ENCODE results near the gene ZCWPW2.
A peak's percentile ranks its signal among the peaks of the same experiment; 100 is the strongest.

Gene ZCWPW2

DNA sequence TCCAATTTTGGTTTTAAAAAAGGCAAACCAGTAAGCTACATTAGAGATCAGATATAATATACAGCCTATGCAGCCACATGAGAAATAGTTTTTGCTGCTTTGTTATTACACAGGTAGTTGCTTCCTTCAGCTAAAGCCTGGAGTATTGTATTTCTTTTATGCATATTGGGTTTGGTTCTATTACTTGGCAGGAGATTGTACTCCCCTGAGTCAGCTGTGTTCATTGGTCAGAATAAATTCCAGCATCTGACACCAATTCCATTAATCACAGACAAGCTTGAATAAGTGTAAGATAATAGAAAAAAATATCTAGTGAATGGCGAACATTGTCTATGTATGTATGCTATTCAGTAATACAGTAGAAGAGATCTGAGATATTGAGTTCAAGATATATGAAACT is 26.1 kb upstream of the ZCWPW2 start:
- Histone ChIP-seq H3K4me3 (ENCODE audit: low read length) (no peak overlapping the region), H3F3A (ENCODE audit: control insufficient read depth, insufficient read depth) (no peaks in the 10 kb centered on the region), H4K20me1 (ENCODE audit: control insufficient read depth, insufficient read depth, low read depth, low read length) (no peaks in the 10 kb centered on the region), H3K4me1 (ENCODE audit: control insufficient read depth, low read length) (no peaks in the 10 kb centered on the region), H3K4me2 (ENCODE audit: low read length) (no peak overlapping the region), H3K9me2 (replicated peaks; ENCODE audit: control insufficient read depth, low read length) (no peaks in the 10 kb centered on the region), H3K27ac (ENCODE audit: low read depth, low read length) (no peak overlapping the region), H3K9me3 (ENCODE audit: control insufficient read depth, insufficient read depth, low read length) (no peaks in the 10 kb centered on the region), H3K36me3 (ENCODE audit: control insufficient read depth, low read length) (peaks cover 49% of the 10 kb centered on the region), H3K27me3 (ENCODE audit: control insufficient read depth, low read length) (no peaks in the 10 kb centered on the region), H3K79me2 (ENCODE audit: control insufficient read depth, low read length) (no peaks in the 10 kb centered on the region)
- TF ChIP-seq, protein P1, sequence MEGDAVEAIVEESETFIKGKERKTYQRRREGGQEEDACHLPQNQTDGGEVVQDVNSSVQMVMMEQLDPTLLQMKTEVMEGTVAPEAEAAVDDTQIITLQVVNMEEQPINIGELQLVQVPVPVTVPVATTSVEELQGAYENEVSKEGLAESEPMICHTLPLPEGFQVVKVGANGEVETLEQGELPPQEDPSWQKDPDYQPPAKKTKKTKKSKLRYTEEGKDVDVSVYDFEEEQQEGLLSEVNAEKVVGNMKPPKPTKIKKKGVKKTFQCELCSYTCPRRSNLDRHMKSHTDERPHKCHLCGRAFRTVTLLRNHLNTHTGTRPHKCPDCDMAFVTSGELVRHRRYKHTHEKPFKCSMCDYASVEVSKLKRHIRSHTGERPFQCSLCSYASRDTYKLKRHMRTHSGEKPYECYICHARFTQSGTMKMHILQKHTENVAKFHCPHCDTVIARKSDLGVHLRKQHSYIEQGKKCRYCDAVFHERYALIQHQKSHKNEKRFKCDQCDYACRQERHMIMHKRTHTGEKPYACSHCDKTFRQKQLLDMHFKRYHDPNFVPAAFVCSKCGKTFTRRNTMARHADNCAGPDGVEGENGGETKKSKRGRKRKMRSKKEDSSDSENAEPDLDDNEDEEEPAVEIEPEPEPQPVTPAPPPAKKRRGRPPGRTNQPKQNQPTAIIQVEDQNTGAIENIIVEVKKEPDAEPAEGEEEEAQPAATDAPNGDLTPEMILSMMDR (IDR thresholded peaks at IDR 0.05; ENCODE audit: low read depth, low read length, poor library complexity, severe bottlenecking): no peak
- TF ChIP-seq EZH2phosphoT487 (IDR thresholded peaks at IDR 0.05; ENCODE audit: borderline replicate concordance, low read length): no peak

DNA sequence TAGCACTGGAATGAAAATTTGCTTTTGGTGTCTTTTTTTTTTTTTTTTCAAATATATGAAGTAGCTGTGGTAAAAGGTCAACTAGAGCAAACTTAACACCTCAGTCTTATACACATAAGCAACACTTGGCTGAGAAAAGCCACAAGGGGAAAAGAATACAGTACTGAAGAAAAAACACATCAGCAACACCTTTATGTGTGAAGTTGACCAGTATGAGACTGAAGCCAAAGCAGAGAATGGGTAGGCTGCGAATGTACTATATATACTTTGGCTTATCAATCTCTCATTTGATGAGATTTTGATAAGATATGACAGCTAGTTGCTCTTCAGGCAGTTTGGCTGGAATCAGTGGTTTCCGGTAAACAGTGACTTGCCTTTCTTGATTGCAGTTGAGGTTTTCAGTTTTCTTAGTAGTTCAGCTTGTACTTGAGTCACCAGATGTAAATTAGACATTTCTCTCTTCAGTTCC is 22.0 kb upstream of the ZCWPW2 start:
- Histone ChIP-seq H3K79me2 (ENCODE audit: control insufficient read depth, low read length) (no peaks in the 10 kb centered on the region), H3K4me3 (ENCODE audit: low read length) (no peak overlapping the region), H4K20me1 (ENCODE audit: control insufficient read depth, insufficient read depth, low read depth, low read length) (no peaks in the 10 kb centered on the region), H3K9me3 (ENCODE audit: control insufficient read depth, insufficient read depth, low read length) (no peaks in the 10 kb centered on the region), H3K4me1 (ENCODE audit: control insufficient read depth, low read length) (no peaks in the 10 kb centered on the region), H3K36me3 (ENCODE audit: control insufficient read depth, low read length) (peaks cover 37% of the 10 kb centered on the region), H3F3A (ENCODE audit: control insufficient read depth, insufficient read depth) (no peaks in the 10 kb centered on the region), H3K27me3 (ENCODE audit: control insufficient read depth, low read length) (no peaks in the 10 kb centered on the region), H3K4me2 (ENCODE audit: low read length) (no peak overlapping the region), H3K27ac (ENCODE audit: low read depth, low read length) (no peak overlapping the region), H3K9me2 (replicated peaks; ENCODE audit: control insufficient read depth, low read length) (no peaks in the 10 kb centered on the region)
- TF ChIP-seq EZH2phosphoT487 (IDR thresholded peaks at IDR 0.05; ENCODE audit: borderline replicate concordance, low read length): no peak
- TF ChIP-seq, protein P1 (IDR thresholded peaks at IDR 0.05; ENCODE audit: low read depth, low read length, poor library complexity, severe bottlenecking): no peak

DNA sequence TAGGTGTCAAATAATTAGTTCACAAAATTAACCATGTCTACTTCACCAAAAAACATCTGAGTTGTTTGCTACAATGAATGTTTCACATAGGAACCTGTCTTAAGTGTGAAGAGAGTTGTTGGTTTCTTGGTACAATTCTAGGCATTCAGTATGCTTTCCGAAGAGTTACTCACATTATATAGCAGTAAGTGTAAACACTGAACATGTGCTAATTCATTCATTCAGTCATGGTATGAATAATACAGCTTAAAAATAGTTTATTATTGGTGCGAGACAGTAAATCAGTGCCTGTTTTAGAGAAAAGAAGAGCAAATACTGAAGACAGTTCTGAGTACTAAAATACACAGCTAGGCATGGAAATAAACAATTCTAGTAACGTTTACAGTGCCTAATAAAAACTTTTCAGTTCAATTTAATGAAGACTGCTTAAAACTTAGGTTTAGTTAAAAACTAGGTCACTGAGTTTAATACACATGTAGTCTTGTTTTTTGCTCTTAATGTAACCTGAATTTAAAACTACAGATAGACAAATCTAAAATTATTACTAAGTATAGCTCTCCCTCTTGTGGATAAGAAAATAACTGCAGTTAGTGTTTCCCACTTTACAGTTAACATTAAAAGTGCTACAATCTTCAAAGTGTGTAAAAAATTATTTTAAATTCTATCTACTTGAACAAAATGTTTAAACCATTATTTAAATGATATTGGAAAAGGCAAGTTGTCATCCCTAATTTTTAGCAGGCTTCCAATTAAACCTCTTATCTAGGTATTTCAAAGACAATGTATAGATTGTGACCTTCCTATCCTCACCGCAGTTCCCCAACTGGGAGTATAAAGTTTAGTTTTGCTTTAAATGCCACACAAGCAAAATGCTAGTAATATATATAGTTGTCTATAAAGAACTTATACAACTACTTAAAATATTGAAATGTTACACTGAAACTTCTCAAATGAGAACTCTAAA is 20.1 kb upstream of the ZCWPW2 start:
- Histone ChIP-seq H3K4me1 (ENCODE audit: control insufficient read depth, low read length) (no peaks in the 10 kb centered on the region), H4K20me1 (ENCODE audit: control insufficient read depth, insufficient read depth, low read depth, low read length) (no peaks in the 10 kb centered on the region), H3K4me2 (ENCODE audit: low read length) (no peak overlapping the region), H3K79me2 (ENCODE audit: control insufficient read depth, low read length) (no peaks in the 10 kb centered on the region), H3K27ac (ENCODE audit: low read depth, low read length) (no peak overlapping the region), H3K9me3 (ENCODE audit: control insufficient read depth, insufficient read depth, low read length) (no peaks in the 10 kb centered on the region), H3K27me3 (ENCODE audit: control insufficient read depth, low read length) (no peaks in the 10 kb centered on the region), H3F3A (ENCODE audit: control insufficient read depth, insufficient read depth) (no peaks in the 10 kb centered on the region), H3K4me3 (ENCODE audit: low read length) (no peak overlapping the region), H3K36me3 (ENCODE audit: control insufficient read depth, low read length) (peaks cover 30% of the 10 kb centered on the region), H3K9me2 (replicated peaks; ENCODE audit: control insufficient read depth, low read length) (no peaks in the 10 kb centered on the region)
- no peak for TF ChIP-seq EZH2phosphoT487 (IDR thresholded peaks at IDR 0.05; ENCODE audit: borderline replicate concordance, low read length)
- TF ChIP-seq, protein P1 (IDR thresholded peaks at IDR 0.05; ENCODE audit: low read depth, low read length, poor library complexity, severe bottlenecking): peak; percentile 66
